Neural crest cell (in vitro differentiated cells): ENCODE data around the gene TRIM72. TPM values are rescaled to one million over a fixed set of nuclear protein-coding genes. Genes with fewer than 3 reads are reported as not detected.

Source experiments
- DNase-seq: peaks from one replicate; pipeline ENCODE4 v3.0.0; 2021; ENCODE audit warnings: low read depth, mixed read lengths, low spot score
- H3K27ac Mint-ChIP-seq: one replicate; pipeline ENCODE4 v1.8.0; 2021; ENCODE audit warnings: mild to moderate bottlenecking, mixed read lengths; ENCODE audit not compliant: unreplicated experiment
- H3K27me3 Mint-ChIP-seq: 2 replicates; pipeline ENCODE4 v1.8.0; 2021; ENCODE audit warnings: low read depth, mild to moderate bottlenecking, mixed read lengths
- H3K36me3 Mint-ChIP-seq: 2 replicates; pipeline ENCODE4 v1.8.0; 2021; ENCODE audit warnings: low read depth, mild to moderate bottlenecking, mixed read lengths
- H3K4me1 Mint-ChIP-seq: 2 replicates; pipeline ENCODE4 v1.8.0; 2021; ENCODE audit warnings: mixed read lengths
- H3K4me3 Mint-ChIP-seq: one replicate; pipeline ENCODE4 v1.8.0; 2021; ENCODE audit warnings: mild to moderate bottlenecking, mixed read lengths
- H3K9me3 Mint-ChIP-seq: 2 replicates; pipeline ENCODE4 v1.8.0; 2021; ENCODE audit warnings: mixed read lengths
- total RNA-seq: library from RNA; stranded (reverse); gene quantifications from 2 replicates; pipeline ENCODE4 v1.2.1, GENCODE V29; 2021
- TF ChIP-seq, protein P1 (sequence below): fragments of 200-600 bp; sonication (generic); conservative IDR thresholded peaks from 2 replicates; pipeline ENCODE4 v1.5.0; 2021; ENCODE audit warnings: antibody characterized with exemption, mild to moderate bottlenecking

The TRIM72 gene
- total RNA-seq, 1 donor from 2014 or later, result 0.05 TPM

DNA sequence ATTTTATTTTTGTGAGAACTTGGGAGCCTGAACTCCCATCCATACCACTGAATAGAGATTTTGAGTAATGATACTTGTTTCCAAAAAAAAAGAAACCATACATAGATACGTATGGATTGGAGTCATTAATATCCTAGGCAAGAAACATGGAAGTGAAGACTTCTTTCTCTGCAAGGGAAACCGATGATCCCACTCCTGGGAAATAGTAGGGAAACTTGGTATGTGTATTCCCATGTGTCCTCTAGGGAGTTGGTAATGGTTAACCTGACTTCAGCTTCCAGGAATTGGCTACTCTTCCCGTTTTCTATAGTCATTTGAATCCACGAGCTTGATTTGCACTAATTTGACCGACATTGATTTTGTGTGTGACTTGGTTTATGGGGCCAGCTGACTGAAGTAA lies 28.6 kb upstream of the TRIM72 start:
- Mint-ChIP-seq H3K27me3 (peaks cover 52% of the 10 kb centered on the region), H3K9me3 (no peaks in the 10 kb centered on the region), H3K4me1 (peaks cover 67% of the 10 kb centered on the region), H3K4me3 (peak overlapping the region; percentile 60), H3K27ac (no peak overlapping the region), H3K36me3 (peaks cover 84% of the 10 kb centered on the region)
- DNase-seq, result no peak
- TF ChIP-seq, protein P1, sequence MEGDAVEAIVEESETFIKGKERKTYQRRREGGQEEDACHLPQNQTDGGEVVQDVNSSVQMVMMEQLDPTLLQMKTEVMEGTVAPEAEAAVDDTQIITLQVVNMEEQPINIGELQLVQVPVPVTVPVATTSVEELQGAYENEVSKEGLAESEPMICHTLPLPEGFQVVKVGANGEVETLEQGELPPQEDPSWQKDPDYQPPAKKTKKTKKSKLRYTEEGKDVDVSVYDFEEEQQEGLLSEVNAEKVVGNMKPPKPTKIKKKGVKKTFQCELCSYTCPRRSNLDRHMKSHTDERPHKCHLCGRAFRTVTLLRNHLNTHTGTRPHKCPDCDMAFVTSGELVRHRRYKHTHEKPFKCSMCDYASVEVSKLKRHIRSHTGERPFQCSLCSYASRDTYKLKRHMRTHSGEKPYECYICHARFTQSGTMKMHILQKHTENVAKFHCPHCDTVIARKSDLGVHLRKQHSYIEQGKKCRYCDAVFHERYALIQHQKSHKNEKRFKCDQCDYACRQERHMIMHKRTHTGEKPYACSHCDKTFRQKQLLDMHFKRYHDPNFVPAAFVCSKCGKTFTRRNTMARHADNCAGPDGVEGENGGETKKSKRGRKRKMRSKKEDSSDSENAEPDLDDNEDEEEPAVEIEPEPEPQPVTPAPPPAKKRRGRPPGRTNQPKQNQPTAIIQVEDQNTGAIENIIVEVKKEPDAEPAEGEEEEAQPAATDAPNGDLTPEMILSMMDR, result no peak

- Mint-ChIP-seq H3K4me1 (peaks cover 66% of the 10 kb centered on the region), H3K9me3 (no peaks in the 10 kb centered on the region), H3K27ac (no peak overlapping the region), H3K4me3 (peak overlapping the region; percentile 60), H3K36me3 (peaks cover 90% of the 10 kb centered on the region), H3K27me3 (peaks cover 56% of the 10 kb centered on the region)
- TF ChIP-seq, protein P1, result no peak
- DNase-seq, result no peak
These were observed 27.7 kb upstream of the TRIM72 start for GRCh38 chr16:31186176-31186575.

DNA sequence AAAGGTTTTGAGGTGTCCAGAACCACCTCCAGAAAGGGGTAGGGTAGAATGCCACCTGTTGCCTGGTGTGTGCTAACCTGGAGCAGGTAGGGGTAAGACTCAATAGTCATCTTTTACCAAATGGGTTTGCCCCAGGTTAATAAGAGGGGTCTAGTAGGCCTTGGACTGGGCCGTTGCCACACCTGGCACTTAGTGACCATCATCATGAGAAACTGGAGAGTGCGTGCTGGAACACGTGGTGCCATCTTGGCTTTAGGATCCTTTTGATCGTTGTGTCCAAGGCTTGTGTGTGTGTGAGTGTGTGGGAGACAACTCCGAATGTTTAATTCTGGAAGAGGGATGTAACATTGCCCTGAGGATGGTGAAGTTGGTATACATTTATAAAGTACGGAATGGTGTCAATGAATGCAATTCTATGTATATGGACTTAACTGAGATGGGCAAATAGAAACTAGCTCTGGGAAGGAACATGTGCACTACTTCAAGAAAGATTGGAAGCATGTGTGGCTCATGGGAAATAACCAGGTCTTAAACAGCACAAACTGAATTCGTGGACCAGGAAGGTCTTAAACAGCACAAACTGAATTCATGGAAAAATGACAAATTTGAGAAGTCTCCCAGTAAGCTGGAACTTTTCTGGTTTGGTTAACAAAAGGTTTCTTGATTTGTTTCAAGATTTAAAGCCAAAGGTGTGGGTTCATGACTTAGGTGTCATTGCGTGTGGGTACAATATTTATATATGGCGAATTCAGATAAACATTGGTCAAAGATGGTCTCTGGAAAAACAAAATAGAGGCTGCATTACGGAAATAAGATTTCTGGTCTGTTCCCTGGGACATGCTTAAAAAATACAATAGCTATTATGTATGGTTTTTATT lies 26.8 kb upstream of the TRIM72 start:
- H3K27me3 Mint-ChIP-seq, result peaks cover 54% of the 10 kb centered on the region
- no peak for DNase-seq
- no peak overlapping the region for H3K27ac Mint-ChIP-seq
- H3K4me1 Mint-ChIP-seq, result peaks cover 62% of the 10 kb centered on the region
- H3K4me3 Mint-ChIP-seq, result peak overlapping the region; percentile 43
- no peaks in the 10 kb centered on the region for H3K9me3 Mint-ChIP-seq
- peaks cover 90% of the 10 kb centered on the region for H3K36me3 Mint-ChIP-seq
- TF ChIP-seq, protein P1, result no peak

- peaks cover 84% of the 10 kb centered on the region for H3K36me3 Mint-ChIP-seq
- TF ChIP-seq, protein P1, result no peak
These were observed 26.1 kb upstream of the TRIM72 start for GRCh38 chr16:31187808-31188189.

GRCh38 chr16:31188450-31189411 lies 25.2 kb upstream of the TRIM72 start:
- TF ChIP-seq, protein P1, result no peak
- Mint-ChIP-seq H3K9me3 (no peaks in the 10 kb centered on the region), H3K4me3 (peak overlapping the region; percentile 43), H3K36me3 (peaks cover 82% of the 10 kb centered on the region), H3K4me1 (peaks cover 50% of the 10 kb centered on the region), H3K27me3 (peaks cover 47% of the 10 kb centered on the region), H3K27ac (no peak overlapping the region)
- no peak for DNase-seq

More at GRCh38 chr16:31187808-31188189, 26.1 kb upstream of the TRIM72 start:
- H3K9me3 Mint-ChIP-seq, result no peaks in the 10 kb centered on the region
- peak overlapping the region; percentile 43 for H3K4me3 Mint-ChIP-seq
- H3K27ac Mint-ChIP-seq, result no peak overlapping the region
- peaks cover 51% of the 10 kb centered on the region for H3K27me3 Mint-ChIP-seq
- H3K4me1 Mint-ChIP-seq, result peaks cover 57% of the 10 kb centered on the region
- no peak for DNase-seq
